GM21423 (cell line): ENCODE data around the gene TNFRSF9.
A peak's percentile ranks its signal among the peaks of the same experiment; 100 is the strongest.
"Not testable (repeated sequence)": the region's sequence is repeated elsewhere in the genome, so short reads cannot be mapped to it uniquely, and the experiment has no call there.

ENCODE experiments used
- ATAC-seq: cut with Tn5 transposase; IDR thresholded peaks from one replicate; pipeline ENCODE4 v1.9.1; 2021; ENCODE audit warnings: mild to moderate bottlenecking, moderate library complexity; ENCODE audit not compliant: unreplicated experiment

TNFRSF9 gene

DNA sequence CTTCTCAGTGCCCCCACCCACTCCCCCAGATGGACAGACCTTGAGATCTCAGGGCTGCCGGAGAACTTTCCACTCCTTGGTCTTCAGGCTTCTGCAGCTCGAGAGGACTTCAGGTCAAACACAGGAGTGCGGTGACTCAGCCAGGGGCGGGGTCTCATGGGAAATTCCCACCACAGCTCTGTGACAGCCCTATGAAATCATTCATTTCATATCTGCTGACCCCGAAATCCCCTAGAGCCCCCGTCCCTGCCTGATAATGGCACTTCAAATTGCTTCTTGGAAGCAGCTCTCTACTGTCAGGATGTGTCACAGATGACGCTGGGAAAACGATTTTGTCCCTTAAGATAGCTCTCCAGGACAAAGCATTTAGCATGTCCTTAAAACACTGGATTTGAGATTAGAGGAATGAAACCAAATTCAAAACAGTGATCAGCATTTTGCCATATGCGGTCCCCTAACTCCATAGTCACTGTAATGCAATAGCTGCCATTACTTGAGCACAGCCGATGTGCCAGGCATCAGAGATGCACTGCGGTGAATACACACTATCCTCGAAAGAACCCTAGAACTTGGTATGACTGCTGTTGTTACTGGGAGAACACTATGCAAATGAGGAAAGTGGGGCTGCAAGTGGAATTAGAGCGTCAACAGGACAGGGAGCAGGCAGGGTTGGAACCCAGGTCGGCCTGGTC lies at the start of gene TNFRSF9:
TNFRSF9 (minus strand) TSS at position 95 of the 692 bp plus-strand sequence. CDS start 845 bp downstream, outside the sequence.
- peak; percentile 51 for ATAC-seq

DNA sequence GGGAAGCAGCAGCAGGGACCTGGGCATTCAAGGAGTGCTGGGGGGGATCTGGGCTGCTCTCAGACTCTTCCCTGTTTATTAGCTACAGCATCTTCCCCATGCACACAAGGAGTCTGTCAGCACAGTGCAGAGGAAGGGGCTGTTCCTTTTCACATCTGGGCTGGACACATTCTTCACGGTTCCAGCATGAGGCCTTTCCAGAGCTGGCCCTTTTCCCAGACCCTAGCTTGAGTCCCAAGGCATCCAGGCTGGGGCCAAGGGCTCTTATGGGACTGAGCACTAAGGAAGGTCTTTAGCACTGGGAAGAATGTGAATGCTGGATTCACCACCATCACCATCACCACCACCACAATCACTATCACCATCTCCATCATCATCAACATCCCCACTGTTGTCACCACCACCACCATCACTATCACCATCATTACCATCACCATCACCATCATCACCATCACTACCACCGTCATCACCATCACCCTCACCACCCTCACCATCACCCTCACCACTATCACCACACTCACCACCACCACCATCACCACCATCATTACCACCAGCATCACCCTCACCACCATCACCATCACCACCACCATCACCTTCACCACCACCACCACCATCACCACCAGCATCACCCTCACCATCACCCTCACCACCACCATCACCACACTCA lies 49.3 kb upstream of the TNFRSF9 start:
- no peak for ATAC-seq

DNA sequence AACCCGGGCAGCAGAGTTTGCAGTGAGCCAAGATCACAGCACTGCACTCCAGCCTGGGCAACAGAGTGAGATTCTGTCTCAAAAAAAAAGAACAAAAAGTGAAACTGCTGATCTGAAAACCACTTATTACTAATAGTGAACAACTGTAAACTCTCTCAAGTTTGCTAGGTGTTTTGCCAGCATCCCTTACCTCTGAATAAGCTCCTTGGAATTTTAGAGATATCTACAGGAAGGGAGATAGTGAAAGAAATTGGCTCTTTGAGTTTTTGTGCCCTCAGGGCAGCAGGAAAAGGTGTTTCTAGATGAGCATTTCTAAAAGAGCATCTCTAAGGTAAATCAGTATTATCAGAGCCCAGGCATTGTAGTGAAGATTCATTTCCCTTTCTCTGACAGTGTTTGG lies 47.9 kb upstream of the TNFRSF9 start:
- ATAC-seq, result no peak

DNA sequence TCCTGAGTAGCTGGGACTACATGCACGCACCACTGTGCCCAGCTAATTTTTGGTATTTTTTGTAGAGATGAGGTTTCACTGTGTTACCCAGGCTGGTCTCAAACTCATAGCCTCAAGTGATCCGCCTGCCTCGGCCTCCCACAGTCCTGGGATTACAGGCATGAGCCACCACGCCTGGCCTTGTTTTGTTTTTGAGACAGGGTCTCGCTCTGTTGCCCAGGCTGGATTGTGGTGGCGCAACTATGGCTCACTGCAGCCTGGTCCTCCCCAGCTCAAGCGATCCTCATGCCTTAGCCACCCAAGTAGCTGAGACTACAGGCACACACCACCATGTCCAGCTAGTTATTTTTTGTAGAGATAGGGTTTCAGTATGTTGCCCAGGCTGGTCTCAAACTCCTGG lies 46.9 kb upstream of the TNFRSF9 start:
- no peak for ATAC-seq

DNA sequence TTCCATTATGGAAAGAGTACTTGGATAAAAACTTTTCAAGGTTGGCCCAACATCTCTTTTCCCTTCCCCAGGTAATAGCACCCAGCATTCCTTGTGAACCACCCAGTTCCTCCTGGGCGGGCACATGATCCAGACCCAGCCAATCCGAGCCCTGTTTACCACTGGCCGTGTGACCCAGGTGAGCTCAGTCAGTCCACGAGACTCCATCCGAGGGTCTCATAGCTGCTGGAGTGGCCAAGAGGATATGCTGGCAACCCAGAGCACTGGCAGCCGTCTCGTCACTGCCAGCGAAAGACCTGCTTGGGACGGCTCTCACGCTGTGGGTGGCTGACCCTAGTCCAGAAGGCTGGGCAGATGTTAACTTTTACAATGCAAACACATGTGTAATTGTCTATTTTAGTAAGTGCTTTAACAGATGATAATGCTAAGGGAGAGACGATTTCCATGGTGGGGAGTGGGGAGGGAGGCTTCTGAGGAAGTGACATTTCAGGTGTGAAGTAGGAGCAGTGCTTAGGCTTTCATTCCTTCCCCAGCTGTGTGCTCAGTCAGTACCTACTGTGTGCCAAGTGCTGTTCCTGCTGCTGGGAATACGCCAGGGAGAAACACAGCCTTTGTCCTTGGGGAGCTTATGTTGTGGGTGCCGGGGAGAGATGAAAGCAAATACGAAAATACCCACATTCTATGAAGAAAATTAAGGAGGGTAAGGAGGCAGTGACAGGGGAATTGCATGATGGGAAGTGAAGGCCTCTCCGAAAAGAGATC lies 45.4 kb upstream of the TNFRSF9 start:
- ATAC-seq, result no peak

DNA sequence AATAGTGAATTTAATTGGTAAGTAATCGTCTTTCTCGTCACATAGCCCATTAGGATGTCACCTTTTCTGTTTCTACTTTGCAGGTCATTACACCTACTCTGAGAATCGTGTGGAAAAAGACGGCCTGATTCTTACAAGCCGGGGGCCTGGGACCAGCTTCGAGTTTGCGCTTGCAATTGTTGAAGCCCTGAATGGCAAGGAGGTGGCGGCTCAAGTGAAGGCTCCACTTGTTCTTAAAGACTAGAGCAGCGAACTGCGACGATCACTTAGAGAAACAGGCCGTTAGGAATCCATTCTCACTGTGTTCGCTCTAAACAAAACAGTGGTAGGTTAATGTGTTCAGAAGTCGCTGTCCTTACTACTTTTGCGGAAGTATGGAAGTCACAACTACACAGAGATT lies 44.2 kb upstream of the TNFRSF9 start:
- no peak for ATAC-seq

DNA sequence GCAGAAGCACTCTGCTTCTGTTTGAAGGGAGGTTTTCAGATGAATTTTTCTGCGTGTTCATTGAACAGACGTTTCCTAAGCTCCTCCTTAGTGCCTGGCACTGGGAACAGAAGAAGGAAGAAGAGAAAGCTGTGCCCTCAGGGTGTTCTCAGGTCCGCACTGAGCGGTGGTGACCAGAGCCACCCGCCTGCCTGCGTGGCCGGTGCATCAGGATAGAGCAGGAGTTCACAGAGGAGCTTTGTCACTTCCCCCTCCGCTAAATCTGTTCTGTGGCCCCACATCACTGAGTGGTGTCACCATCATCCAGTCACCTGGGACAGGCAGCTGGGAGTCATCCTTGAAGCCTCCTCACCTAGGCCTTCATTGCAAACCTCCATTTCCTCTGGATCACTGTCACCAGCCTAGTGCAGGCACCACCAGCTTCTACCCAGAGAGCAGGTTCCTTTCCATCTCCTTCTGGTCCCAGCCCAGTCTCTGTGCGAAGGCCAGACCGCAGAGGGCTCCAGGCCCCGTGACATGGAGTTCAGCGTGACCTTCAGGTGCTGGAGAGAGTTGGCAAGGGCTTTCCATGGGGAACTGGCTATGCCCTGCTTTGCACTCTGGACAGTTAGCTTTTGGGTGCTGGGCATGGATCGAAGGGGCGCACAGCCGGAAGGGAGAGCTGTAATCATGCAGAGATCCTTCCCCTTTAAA lies 42.6 kb upstream of the TNFRSF9 start:
- no peak for ATAC-seq

DNA sequence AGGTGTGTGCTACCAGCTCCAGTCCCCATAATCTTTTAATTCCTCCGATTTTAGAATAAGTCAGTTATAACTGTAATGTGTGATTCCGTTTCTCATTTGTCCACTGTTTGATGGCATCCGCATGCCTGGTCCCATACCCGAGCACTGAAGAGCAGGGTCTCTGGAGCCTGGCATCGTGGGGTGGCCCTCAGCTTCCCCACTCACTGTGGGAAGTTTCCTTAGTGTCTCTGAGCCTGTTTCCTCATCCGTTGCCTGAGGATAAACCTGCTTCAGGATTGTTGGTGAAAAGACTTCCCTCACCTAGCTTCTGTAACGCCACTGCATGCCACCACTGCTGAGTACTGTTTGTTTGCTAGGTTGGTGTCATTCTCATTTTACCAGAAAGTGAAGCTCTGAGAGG lies 40.3 kb upstream of the TNFRSF9 start:
- ATAC-seq, result no peak

DNA sequence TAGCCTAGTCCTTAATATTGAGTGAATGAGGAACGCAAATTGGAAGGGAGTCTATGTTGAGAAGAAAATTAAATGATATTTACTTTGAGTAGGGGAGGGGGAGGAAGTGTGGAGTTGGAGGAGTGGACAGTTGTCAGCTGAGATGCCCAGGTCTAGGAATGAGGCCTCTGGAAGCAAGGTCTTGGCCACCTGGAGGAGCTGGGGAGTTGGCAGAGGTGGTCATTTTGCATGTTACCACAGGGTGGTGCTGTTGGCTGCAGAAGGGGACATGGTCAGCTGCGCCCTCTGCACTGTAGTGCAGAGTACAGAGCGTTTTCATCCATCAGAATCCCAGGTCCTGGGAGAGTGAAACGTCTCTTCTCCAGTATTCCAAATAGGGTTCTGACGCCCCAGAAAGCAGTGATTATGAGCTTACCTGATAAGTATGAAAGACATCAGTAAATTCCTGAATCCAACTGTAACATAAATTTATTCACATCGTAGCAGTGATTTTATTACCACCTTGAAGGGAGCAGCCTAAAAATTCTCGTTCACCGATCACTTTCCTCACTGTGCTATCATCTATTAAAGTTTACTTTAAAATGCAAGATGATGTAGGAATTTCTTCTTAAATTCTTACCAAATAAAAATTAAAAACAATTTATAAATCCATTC lies 34.7 kb upstream of the TNFRSF9 start:
- no peak for ATAC-seq

DNA sequence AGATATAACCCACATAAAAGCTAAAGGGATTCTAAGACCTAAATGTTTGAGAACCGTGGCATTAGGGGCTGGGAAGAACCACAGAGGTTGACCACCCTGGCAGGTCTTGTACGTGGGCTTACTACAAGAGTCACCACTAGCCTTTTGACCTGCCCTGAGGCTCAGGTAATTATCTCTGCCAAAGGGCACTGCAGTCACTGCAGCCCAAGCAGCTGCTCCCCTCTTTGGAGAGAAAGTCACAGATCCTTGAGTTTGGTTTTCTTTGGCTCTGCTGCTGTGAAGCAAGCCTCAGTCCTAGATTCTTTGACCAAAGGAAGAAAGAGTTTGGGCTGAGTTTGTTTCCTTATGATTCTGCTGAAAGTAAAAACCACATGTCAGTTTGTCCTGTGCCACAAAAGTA lies 32.4 kb upstream of the TNFRSF9 start:
- ATAC-seq, result no peak

DNA sequence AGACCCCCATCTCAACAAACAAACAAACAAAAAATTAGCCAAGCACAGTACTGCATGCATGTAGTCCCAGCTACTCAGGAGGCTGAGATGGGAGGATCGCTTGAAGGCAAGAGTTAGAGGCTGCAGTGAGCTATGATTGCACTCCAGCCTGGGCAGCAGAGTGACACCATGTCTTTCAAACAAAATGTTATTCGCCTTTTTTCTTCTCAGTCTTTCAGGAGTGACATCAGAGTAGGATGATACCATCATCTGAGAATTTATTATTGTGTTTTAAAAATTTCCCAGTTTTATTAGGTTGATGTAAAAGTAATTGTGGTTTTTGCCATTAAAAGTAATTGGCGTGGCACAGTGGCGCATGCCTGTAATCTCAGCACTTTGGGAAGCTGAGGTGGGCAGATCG lies 31.6 kb upstream of the TNFRSF9 start:
- no peak for ATAC-seq

DNA sequence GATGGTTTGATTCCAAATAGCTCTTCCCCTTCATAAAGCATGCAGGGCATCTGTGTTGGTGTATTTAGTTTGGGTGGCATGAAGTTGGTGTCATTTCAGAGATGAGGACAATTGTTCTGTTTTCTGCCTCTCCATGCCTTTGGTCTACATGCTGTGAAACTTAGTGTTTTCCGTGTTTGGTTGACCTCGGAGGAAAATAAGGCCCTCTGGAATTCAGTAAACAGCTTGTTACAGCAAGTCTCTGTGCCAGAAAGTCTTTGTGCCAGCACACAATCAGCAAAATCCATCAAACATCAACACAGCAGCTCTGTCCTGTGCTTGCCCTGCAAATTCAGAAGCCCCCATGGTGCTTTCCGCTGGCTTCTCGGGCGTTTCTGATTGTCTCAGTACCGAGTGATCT lies 30.4 kb upstream of the TNFRSF9 start:
- no peak for ATAC-seq

DNA sequence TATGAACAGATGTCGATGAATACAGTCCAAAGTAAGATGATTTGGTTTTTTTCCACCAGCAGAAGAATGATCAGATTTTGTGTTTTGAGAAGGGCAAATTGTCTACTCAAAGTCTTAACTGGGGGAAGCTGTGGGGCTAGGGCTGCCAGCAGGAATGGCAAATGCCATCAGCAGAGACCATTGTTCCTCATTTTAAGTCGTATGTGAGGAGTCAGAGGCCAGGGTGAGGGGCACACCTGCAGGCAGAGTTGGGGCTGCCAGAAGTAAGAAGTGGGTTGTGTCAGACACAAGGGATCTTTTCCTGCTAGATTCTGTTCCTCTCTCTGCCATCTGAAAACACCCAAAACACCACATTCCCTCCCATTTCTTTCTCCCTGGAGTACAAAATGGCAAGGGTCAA lies 29.6 kb upstream of the TNFRSF9 start:
- ATAC-seq, result no peak

DNA sequence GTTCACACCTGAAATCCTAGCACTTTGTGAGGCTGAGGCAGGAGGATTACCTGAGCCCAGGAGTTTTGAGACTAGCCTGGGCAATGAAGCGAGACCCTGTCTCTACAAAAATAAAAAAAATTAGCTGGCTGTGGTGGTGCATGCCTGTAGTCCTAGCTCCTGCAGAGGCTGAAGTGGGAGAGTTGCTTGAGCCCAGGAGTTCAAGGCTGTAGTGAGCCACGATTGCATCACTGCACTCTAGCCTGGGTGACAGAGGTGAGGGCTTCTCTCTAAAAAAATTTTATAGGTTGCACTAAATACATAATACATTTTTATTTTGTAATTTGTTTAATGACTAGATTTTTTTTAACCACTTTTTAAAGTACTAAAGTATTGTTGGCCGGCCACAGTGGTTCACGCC lies 27.0 kb upstream of the TNFRSF9 start:
- ATAC-seq, result no peak

DNA sequence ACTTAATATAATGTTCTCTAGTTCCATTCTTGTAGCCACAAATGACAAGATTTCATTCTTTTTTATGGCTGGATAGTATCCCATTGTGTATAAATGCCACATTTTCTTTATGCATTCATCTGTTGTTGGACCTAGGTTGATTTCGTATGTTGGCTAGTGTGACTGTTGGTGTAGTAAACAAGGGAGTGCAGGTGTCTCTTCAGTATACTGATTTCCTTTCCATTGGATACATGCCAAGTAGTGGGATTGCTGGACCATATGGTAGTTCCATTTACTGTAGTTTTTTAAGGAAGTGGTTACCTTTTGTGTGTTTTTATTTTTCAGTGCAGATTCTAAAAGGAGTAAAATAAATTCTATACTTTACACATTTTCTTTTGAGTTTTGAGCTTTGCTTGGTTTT lies 26.6 kb upstream of the TNFRSF9 start:
- ATAC-seq, result no peak

DNA sequence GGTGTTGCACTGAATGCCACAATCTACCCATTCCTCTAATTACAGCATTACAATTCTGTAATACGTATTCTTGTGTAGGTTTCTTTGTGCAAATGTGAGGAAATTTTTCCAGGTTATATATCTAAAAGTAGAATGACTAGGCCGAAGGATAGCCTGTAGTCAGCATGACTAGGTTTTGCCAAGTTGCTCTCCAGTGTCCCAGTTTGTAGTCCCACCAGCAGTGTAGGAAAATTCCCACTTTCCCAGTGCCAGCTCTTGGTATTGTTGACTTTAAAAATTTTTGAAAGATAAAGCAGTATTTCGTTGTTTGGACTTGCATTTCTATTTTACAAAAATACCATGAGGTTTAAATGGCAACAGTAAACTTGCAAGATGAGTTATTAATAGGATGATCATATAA lies 23.8 kb upstream of the TNFRSF9 start:
- ATAC-seq, result no peak

DNA sequence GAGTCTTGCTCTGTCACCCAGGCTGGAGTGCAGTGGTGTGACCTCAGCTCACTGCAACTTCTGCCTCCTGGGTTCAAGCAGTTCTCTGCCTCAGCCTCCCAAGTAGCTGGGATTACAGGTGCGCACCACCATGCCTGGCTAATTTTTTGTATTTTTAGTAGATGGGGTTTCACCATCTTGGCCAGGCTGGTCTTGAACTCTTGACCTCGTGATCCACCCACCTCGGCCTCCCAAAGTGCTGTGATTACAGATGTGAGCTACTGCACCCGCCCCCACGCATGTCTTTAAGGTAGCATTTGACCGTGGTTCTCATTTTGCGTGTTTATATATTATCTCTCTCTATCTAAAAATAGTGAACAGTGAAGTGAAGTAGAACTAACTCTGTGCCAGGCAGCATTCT lies 23.2 kb upstream of the TNFRSF9 start:
- not testable (repeated sequence) for ATAC-seq

DNA sequence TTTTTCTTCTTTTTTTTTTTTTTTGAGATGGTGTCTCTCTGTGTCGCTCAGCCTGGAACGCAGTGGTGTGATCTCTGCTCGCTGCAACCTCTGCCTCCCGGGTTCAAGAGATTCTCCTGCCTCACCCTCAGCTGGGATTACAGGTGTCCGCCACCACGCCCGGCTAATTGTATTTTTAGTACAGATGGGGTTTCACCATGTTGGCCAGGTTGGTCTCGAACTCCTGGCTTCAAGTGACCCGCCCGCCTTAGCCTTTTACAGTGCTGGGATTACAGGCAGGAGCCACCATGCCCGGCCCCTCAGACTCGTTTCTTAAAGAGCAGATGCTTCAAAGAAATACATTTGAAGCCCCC lies 22.7 kb upstream of the TNFRSF9 start:
- not testable (repeated sequence) for ATAC-seq

DNA sequence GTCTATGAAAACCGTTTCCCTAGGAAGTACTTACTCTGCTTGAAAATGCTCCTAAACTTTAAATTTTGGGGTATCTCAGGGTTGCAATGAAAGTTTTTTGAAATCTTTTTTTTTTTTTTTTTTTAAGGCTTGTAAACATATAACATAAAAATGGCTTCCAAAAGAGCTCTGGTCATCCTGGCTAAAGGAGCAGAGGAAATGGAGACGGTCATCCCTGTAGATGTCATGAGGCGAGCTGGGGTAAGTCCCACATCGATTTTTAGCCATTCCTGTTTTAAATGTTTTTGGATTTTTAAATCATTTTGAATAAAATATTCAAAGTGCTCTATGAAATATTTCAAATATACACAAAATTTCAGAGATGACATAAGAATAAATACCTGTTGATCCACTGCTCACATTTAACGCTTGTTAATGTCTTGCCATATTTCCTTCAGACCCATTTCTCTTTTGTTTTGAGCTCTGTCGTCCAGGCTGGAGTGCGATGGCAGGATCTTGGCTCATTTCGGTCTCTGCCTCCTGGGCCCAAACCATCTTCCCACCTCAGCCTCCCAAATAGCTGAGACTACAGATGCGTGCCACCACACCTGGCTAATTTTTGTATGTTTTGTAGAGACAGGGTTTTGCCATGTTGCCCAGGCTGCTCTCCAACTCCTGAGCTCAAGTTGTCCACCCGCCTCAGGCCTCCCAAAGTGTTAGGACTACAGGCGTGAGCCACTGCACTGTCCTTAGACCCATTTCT lies 22.2 kb upstream of the TNFRSF9 start:
- ATAC-seq, result no peak

DNA sequence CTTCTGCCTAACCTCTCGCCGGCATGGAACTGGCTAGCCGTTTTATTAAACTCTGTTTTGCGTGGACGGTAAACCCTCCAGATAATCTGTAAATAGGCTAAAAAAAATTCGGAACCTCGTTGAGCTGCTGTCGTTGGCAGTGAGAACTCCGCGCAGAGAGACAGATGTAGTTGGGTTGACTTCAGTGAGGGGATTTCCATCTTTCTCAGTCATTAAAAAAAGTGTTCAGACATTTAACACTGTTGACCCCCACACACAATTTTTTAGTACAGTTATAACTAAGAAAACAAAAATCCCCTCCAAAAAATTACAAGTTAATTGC lies 21.3 kb upstream of the TNFRSF9 start:
- peak; percentile 11 for ATAC-seq
